K562 (cell line): ENCODE results near the gene SNAI1. TPM values are rescaled to one million over a fixed set of nuclear protein-coding genes. Genes with fewer than 3 reads are reported as not detected.

ENCODE experiments used
- ATF1 ChIP-seq, 2 experiments: fragments of 450-650 bp in 1 of 2; IDR thresholded peaks; 2 replicates each; pipeline ENCODE4 v1.6.1; 2016; ENCODE audit warnings: missing compliant biosample characterization in 1 of 2, missing genetic modification characterization in 1 of 2
- CBX3 ChIP-seq, 2 experiments: IDR thresholded peaks; 1 replicate in 1 of 2; 2 replicates in 1 of 2; pipeline ENCODE4 v1.6.1; 2012; ENCODE audit warnings: inconsistent platforms in 2 of 2, low read length in 2 of 2, borderline replicate concordance in 1 of 2, control low read depth in 1 of 2
- ELF2 ChIP-seq: fragments of 250-450 bp; sonication (Bioruptor Pico); IDR thresholded peaks from 2 replicates; pipeline ENCODE4 v1.5.0; 2021; ENCODE audit warnings: mild to moderate bottlenecking
- FIP1L1 ChIP-seq: fragments of 200-400 bp; formaldehyde crosslinking; IDR thresholded peaks from 2 replicates; pipeline ENCODE4 v1.6.1; 2018; ENCODE audit warnings: mild to moderate bottlenecking, low read depth, low read length; ENCODE audit not compliant: poor library complexity, severe bottlenecking
- FOXM1 ChIP-seq, 2 experiments: fragments of 450-650 bp in 1 of 2; sonication (generic) in 1 of 2; formaldehyde crosslinking in 1 of 2; IDR thresholded peaks; 2 replicates each; pipeline versions ENCODE4 v1.6.1 to v1.9.0; 2017 to 2022; ENCODE audit warnings: low read depth in 2 of 2, mild to moderate bottlenecking in 2 of 2, missing genetic modification reagents in 1 of 2, moderate library complexity in 1 of 2
- GTF2E2 ChIP-seq: fragments of 200-800 bp; sonication (Bioruptor generic); IDR thresholded peaks from 2 replicates; pipeline ENCODE4 v1.6.1; 2016; ENCODE audit warnings: missing genetic modification characterization, missing compliant biosample characterization
- HBP1 ChIP-seq: fragments of 450-650 bp; formaldehyde crosslinking; IDR thresholded peaks from 2 replicates; pipeline ENCODE4 v1.4.0; 2022; ENCODE audit warnings: missing genetic modification characterization
- HCFC1 ChIP-seq: IDR thresholded peaks from 2 replicates; pipeline ENCODE4 v1.6.1; 2012; ENCODE audit warnings: low read depth, low read length, improper control_type of control experiment
- HDGF ChIP-seq: fragments of 450-650 bp; IDR thresholded peaks from 2 replicates; pipeline ENCODE4 v1.6.1; 2016
- HMGN3 ChIP-seq: IDR thresholded peaks from 2 replicates; pipeline ENCODE4 v1.6.1; 2011; ENCODE audit warnings: borderline replicate concordance, low read depth, mild to moderate bottlenecking, mixed read lengths, low read length; ENCODE audit not compliant: insufficient read length; ENCODE audit errors: extremely low read depth
- PPARD ChIP-seq: fragments of 250-450 bp; sonication (Bioruptor Pico); IDR thresholded peaks from 2 replicates; pipeline ENCODE4 v1.8.0; 2022; ENCODE audit warnings: inconsistent platforms, mild to moderate bottlenecking, moderate library complexity
- RBM14 ChIP-seq: fragments of 200-400 bp; formaldehyde crosslinking; IDR thresholded peaks from 2 replicates; pipeline ENCODE4 v1.6.1; 2018; ENCODE audit warnings: low read depth, mild to moderate bottlenecking, low read length, moderate library complexity, borderline replicate concordance; ENCODE audit not compliant: insufficient read depth
- RBM34 ChIP-seq: fragments of 200-400 bp; formaldehyde crosslinking; IDR thresholded peaks from 2 replicates; pipeline ENCODE4 v1.6.1; 2018; ENCODE audit warnings: low read length, borderline replicate concordance; ENCODE audit not compliant: insufficient read depth
- SRF ChIP-seq, 2 experiments: fragments of 250-450, 450-650 bp in 1 of 2; sonication (Bioruptor Pico) in 1 of 2; sonication (generic) in 1 of 2; formaldehyde crosslinking; IDR thresholded peaks; 2 replicates each; pipeline versions ENCODE4 v1.5.0 to v1.5.1; 2020 to 2022; ENCODE audit warnings: mild to moderate bottlenecking in 1 of 2, missing genetic modification reagents in 1 of 2
- TFE3 ChIP-seq: fragments of 450-650 bp; formaldehyde crosslinking; IDR thresholded peaks from 2 replicates; pipeline ENCODE4 v1.4.0; 2020; ENCODE audit warnings: mild to moderate bottlenecking, mixed read lengths
- THRA ChIP-seq: fragments of 450-650 bp; IDR thresholded peaks from 2 replicates; pipeline ENCODE4 v1.6.1; 2017; ENCODE audit warnings: mild to moderate bottlenecking, moderate library complexity
- ZBTB1 ChIP-seq: sonication (generic); formaldehyde crosslinking; IDR thresholded peaks from 2 replicates; pipeline ENCODE4 v1.8.1; 2023; ENCODE audit warnings: missing genetic modification reagents, low read depth, mild to moderate bottlenecking, borderline replicate concordance
- ZBTB9 ChIP-seq: fragments of 450-650 bp; formaldehyde crosslinking; IDR thresholded peaks from 2 replicates; pipeline ENCODE4 v1.4.0; 2020; ENCODE audit warnings: mild to moderate bottlenecking, moderate library complexity
- ZKSCAN8 ChIP-seq: fragments of 200-800 bp; sonication (Bioruptor generic); IDR thresholded peaks from 2 replicates; pipeline ENCODE4 v1.6.1; 2016; ENCODE audit warnings: missing genetic modification characterization, missing compliant biosample characterization
- ZNF324 ChIP-seq: fragments of 250-450 bp; sonication (Bioruptor Pico); IDR thresholded peaks from 2 replicates; pipeline ENCODE4 v1.4.0; 2020; ENCODE audit warnings: mild to moderate bottlenecking
- ZNF561 ChIP-seq: fragments of 450-650 bp; formaldehyde crosslinking; conservative IDR thresholded peaks from 2 replicates; pipeline ENCODE4 v1.4.0; 2020; ENCODE audit warnings: mild to moderate bottlenecking, moderate library complexity
- polyA plus RNA-seq, 8 experiments: library from polyadenylated mRNA; depleted of rRNA in 4 of 8; stranded (reverse) in 5 of 8; unstranded in 3 of 8; fragments of >200 nt; fragmentation: Nextera tagmentation in 2 of 8; fragmentation: Illumina TruSeq in 1 of 8; extraction: Ambion mirVana in 2 of 8; extraction: Trizol in 1 of 8; gene quantifications; 2 replicates each; pipeline versions ENCODE4 v1.2.1 to v1.2.3, GENCODE V29; 2011 to 2014; ENCODE audit warnings: inconsistent platforms in 1 of 8, missing spikeins in 1 of 8
- total RNA-seq, 7 experiments: library from RNA; depleted of rRNA in 6 of 7; stranded (reverse); fragments of >200 nt in 6 of 7; fragmentation: Illumina TruSeq in 2 of 7; extraction: Trizol in 2 of 7; gene quantifications; 2 replicates each; pipeline versions ENCODE4 v1.2.1 to v1.2.3, GENCODE V29; 2011 to 2021; ENCODE audit warnings: low replicate concordance in 1 of 7

SNAI1 gene
- total and polyA plus RNA-seq, 9 of the 15 experiments (the other 6 are each of a cell fraction or from before 2014, with no cell fraction given) = 0.32 to 11.6 (median 2.0) TPM

GRCh38 chr20:49983123-49983847, 505 bp downstream of the SNAI1 start (continued):
- TF ChIP-seq FOXM1 (IDR thresholded peaks at IDR 0.05; ENCODE audit: low read depth) = 0 out of 2 replicates have a peak, but pooled peaks have one; percentile 10
- no peak for TF ChIP-seq FOXM1 (CRISPR knock-in tag; IDR thresholded peaks at IDR 0.05; ENCODE audit: low read depth)
- no peak for TF ChIP-seq SRF (CRISPR knock-in tag; IDR thresholded peaks at IDR 0.05)
- TF ChIP-seq HCFC1 = no peak
- no peak for TF ChIP-seq FIP1L1
- no peak for TF ChIP-seq THRA
- TF ChIP-seq HMGN3 = no peak
- peak; percentile 25; the same call in 1 of the 2 replicates for TF ChIP-seq ZBTB9 (CRISPR knock-in tag)
- TF ChIP-seq PPARD (CRISPR knock-in tag) = no peak
- TF ChIP-seq ZKSCAN8 (CRISPR knock-in tag) = no peak
- TF ChIP-seq HDGF = no peak
- no peak for TF ChIP-seq CBX3 (IDR thresholded peaks at IDR 0.05; ENCODE audit: borderline replicate concordance in 1 of 2, low read length in 2 of 2)
- TF ChIP-seq RBM14 = no peak
- TF ChIP-seq TFE3 (CRISPR knock-in tag) = no peak
- no peak for TF ChIP-seq ATF1 (CRISPR knock-in tag; IDR thresholded peaks at IDR 0.05)
- TF ChIP-seq ATF1 (tag; IDR thresholded peaks at IDR 0.05) = no peak
- TF ChIP-seq ZBTB1 (CRISPR knock-in tag) = no peak
- no peak for TF ChIP-seq ZNF324 (CRISPR knock-in tag)
- peak; percentile 86 for TF ChIP-seq GTF2E2 (tag)
- TF ChIP-seq ELF2 (CRISPR knock-in tag) = peak; percentile 47; the same call in 1 of the 2 replicates
- TF ChIP-seq ZNF561 (CRISPR knock-in tag) = no peak
- TF ChIP-seq HBP1 (CRISPR knock-in tag) = peak; percentile 61; the same call in 1 of the 2 replicates
- TF ChIP-seq RBM34 = no peak
